Activated CD4-positive, alpha-beta T cell treated with anti-CD3 and anti-CD28 coated beads, Interleukin-2, Interleukin-4, amounts not matched to agents 100 ng/mL and 50 ng/mL, durations not matched to agents 16 hours and 8 hours (primary cell): ENCODE data around the gene AKR1E2.

ENCODE experiments used
- DNase-seq: peaks from one replicate; pipeline ENCODE4 v3.0.0-alpha.2; 2020; ENCODE audit warnings: low spot score

The AKR1E2 gene

DNA sequence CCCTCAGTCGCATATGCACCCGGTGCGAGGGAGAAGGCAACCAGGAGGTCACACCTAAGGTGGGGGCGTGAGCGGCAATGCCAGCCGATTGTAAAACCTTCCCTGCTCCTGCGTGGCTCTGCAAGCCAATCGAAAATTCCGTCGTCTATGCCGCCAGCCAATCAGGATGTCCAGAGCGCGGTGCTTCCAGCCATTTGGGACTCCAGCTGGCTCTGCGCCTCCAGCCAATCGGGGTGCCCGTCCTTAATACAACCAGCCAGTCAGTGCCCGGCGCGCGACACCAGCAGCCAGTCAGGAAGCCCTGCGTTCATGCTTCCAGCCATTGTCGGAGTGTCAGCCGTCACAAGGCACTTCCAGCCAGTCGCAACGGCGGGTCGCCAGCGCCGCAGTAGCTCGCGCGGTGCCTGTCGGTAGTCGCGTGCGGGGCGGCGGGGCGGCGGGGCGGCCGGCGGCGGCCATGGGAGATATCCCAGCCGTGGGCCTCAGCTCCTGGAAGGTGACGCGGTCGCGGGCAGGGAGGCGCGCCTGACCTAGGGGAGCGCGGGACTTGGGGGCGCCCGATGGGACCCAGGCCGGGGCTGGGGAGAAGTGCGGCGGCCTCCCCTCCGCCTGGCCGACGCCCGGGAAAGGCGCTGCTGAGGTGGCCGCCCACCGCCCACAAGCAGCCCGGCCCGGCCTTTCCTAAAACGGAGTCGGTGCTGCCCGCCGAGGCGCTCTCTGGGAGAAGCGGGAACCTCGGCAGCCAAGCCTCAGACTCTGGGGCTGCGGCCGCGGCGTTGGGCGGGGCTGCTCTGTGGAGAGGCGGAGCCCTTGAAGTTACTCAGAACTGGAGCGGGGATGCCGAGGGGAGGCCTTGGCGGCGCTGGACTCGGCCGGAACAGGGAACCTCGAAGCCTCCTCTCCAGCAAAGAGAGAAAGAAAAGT is at the start of gene AKR1E2:
Gene AKR1E2 (plus strand): TSS at position 340 of the 924 bp plus-strand sequence. CDS start 118 bp downstream, at position 458.
- peak; percentile 84 for DNase-seq

DNA sequence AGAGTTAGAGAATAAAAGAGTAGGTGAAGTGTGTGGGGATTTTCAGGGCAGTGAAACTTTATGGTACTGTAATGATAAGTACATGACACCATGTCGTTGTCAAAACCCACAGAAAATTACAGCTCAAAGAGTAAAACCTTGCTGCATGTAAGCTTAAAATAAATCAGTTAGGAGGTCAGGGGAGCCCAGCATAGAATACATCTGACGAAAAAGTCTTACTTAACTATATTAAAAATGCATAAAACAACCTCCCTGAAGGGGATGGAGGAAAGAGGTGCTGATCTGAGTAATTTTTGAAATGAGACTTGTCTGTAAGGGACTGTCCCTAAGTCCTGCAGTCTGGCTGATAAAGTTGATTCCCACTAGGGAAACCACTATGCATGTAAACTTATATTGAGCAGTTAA is 49.8 kb upstream of the AKR1E2 start:
- peak; percentile 24 for DNase-seq

DNA sequence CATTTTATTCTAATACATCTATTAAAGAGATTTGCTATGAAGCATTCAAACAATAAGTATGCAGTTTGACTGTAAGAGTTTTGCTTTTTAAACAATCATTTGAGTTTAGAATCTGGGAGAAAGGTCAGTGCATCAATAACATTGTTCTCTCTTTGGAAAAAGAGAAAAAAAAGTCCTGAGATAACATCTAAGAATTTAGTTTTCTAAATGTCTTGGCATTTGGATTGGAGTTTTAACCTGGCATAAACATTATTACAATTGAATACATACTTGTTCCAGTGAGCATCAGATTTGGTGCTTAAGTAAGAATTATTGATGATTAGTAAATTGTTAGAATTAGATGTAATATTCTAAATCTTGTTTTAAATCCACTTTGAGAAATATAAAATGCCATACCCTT is 47.2 kb upstream of the AKR1E2 start:
- no peak for DNase-seq

DNA sequence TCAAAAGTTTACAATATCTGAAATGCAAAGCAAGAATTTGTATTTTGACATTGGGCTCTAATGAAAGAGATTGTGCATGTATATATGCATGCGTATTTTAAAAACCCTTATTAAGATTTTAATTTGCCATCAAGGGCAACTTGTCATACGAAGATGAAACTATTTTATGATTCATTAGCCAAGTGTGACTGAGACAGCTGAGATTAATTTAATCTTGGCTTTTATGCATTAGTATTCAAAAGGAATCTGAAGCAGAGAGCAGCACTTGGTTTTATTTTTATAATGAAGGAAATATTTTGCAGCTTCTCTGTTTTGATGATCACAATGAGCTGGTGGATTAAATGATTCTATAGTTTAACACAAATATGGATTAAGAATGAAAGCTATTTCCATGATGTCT is 45.9 kb upstream of the AKR1E2 start:
- DNase-seq, result no peak

DNA sequence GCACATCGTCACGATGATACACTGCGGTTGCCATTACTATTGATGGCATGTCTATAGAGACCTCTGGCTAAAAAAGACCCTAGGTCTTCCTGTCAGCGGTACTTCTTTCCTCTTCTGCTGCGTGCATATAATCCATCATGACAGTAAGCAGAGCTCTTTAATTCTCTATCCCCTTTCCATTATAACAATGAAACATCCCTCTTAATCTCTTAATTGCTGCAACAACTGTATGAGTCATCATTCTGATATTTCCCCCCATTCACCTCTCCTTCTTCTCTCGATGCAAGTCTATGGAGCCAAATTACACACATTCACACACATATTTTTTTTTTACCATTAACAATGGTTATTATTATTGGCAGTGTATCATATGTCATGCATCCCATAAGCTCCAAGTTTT is 45.2 kb upstream of the AKR1E2 start:
- DNase-seq, result no peak

DNA sequence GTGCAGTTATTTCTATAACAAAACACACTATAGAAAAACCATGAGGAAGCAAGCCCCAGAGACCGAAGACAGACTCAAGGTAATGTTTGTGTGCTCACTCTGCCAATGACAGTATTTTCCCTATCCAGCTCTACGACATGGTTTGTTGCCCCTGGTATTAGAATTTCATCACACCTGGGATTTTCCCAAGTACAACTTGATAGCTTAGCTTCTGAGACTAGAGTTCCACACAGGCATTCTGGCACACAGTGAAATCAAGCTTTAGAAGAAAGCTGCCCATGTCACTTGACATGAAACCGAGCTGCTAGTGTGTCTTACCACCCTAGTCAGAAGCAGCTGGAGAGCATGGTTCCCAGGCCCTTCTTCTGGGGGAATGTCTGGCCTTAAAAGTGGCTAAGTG is 44.1 kb upstream of the AKR1E2 start:
- DNase-seq, result no peak

DNA sequence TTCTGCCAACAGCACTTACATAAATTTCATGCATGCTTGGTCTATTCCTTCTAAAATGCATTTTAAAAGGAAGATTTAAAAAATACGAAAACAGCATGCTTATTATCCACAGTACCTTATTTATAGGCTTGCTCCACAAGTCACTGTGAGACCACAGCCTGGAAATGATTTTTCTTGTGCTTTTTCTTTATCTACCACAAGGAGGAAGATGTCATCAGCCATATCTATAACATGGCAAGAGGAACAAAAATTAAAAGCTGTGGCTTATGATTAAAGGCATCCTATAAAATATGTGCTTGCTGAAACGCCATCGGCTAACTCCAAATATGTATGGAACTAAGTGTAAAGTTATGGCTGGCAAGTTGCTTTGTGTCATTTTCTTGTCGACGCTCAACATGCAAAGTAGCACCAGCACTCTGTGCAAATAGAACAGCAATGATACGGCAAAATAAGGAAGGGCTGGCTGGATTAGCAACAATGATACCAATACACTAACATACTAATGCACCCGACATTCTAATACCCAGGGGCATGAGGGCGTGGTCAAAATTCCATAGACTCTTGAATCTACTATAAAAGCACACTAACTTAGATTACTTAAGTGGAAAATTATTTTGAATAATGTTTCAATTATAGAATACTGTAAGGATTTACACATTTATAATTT is 41.2 kb upstream of the AKR1E2 start:
- DNase-seq, result no peak

DNA sequence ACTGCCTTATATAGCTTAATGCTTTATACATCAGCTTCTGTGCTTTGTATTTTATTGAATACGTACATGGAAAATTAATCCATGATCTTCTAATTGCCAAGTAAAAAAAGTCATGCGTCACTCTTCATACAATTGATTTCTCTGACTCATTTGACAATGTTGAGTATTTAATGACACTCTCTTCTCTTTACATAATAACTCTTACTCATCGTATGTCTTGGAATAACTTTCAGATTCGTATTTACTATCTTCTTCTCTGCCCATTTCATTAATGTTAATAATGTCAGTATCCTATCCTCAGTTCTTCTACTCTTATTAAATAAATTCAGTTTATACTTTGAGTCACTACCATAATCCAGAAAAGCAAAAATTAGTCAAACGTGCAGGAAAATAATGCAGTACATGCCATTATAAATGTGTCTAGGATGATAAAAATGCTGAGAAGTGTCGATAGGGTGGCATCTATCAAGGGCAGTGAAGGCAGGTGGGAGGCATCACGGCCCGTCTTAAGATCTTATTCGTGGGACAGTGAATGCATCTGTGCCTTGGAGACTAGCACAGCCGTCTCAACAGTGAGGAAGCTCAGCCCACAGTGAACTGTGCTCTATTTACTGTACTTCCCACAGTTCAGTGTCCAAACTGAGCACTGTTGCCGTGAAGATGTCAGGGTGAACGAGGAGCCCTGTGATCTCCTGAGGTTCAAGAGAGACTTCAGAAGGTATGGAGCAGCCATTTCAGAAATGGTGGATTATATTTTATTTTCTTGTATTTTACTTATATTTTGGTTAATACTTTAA is 39.8 kb upstream of the AKR1E2 start:
- no peak for DNase-seq

DNA sequence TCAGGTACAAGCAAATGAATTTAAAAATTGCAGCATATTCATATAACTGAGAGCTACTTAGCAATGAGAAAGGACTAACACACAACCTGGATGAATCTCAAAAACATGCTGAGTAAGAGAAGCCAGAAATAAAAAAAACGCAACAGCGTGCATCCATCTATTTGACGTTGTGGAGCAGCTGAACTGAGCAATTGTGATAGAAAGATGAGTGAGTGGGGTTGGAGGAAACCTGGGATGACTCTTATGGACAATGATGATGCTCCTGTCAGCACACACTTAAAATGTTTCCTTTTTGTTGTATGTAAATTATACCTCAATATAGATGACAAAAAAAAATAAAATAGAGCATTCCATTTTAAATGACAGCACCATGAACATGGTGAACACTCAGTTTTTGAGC is 36.0 kb upstream of the AKR1E2 start:
- DNase-seq, result no peak

DNA sequence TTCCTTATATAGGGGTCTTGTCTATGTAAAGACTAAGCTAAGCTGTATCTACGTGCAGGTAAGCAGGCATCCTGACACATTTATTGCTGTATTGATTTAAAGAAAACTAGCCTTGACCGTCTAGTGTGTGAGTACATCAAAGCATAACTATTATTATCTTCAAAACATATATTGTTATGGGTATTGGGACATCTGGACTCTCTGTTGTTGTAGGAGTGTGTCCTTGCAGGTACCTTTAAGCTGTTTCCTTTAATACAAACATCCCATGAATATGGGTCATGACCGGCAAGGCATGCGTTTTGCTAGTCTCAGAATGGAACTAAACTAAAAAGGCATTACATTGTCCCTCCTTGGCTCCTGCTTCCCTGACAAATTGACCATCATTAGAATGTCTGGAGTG is 35.1 kb upstream of the AKR1E2 start:
- no peak for DNase-seq

DNA sequence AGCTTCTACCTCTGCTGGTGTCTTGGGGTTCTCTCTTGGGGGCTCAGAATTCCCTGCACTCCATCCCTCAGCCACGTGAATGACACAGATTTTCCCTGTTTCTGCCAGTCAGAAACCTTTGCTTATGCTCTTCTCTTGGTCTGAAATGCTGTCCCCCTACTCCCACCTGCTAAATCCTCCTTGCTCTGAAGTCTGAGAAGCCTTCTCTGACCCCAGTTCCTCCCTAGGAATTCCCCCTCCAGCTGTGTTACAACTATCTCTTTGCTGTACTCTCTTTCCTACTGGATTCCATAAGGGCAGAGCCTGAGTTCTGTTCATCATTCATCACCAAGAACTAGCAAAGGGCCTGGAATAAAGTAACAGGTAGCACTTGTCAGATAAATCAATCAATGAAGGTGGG is 33.6 kb upstream of the AKR1E2 start:
- DNase-seq, result no peak

DNA sequence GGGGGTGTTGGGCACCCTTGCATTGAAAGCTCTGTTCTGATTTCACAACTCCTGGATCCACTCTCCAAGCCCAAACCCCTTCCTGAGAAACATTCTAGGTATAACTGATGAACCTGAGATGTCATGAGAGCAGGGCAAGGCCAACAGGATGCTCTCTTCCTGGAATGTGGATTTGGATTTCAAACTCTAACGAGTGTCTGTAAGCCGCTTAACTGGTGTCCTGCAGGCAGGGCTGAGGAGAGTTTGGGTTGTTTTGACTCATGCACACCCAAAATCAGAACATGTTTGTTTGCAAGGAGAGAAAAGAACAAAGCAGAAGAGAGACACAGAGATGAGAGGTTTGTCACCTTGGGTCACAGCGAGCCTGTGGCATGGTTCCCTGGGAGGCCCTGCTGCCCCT is 24.6 kb upstream of the AKR1E2 start:
- no peak for DNase-seq

DNA sequence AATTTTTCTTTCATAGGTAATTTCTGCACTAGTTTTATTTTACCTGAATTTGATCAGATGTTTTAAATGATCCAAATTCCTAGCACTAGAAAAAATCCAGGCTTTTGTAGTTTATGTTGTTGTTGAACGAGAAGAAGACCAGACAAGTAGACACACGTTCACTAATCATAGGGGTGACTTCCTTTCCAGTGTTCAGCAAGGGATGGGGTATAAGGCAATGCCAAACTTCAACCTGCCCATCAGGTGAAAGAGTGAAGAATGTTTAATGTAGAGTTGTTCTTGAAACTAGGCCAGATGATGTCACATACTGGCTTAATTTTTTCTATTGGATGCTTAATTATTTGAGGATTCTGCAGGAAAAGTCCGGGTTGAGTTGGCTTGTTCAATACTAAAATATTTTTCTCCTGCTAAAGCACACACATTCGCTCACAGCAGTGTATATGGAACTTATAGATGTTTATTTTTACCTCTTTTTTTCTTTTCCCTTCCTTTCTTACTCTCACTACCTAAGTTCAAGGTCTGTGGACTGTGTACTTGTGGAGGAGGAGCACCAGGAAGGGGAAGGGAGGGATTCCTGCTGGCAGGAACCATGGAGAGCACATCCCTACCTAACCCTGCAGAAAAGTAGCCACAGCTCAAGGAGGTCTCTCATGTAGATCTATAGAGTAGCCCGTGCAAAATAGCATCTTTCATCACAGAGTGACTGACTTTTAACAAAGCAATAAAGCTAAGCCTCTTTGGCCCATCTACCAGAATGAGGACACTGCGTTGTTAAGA is 23.1 kb upstream of the AKR1E2 start:
- no peak for DNase-seq

DNA sequence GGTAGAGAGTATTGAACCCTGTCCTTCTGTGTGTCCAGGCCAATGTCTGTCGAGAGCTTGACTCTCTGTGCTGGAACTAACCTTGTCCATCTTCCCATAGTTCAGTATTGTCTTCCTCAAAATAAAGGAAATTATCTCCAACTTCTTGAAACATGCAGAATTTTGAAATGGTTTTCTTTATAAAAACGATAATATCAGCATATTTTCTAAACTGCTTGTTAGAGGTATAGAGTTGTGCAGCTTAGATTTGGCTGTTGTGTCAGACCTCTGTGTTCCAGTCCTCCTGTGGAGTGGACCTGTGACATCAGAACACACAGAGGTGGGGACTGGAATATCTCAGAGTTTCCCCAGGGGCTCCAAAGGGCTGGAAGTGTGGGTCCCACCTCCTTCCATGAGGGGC is 22.2 kb upstream of the AKR1E2 start:
- DNase-seq, result no peak

DNA sequence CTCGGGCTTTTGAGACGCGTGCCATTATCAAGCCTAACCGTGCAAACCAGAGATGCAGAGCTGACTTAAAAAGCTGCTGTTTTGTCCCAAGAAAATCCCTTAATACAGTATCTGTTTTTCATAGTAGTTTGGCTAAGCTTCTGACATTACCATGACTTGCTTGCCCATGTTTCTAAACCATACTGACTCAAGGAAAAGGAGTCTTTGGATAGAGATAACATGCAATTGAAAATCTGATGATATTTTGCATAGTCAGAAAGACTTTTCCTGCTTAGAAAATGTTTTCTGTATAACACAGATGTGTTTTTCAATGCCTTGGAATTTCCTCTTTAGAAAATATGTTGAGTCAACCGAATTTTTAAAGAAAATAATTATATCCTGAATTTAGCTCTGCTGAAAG is 21.5 kb upstream of the AKR1E2 start:
- DNase-seq, result no peak

DNA sequence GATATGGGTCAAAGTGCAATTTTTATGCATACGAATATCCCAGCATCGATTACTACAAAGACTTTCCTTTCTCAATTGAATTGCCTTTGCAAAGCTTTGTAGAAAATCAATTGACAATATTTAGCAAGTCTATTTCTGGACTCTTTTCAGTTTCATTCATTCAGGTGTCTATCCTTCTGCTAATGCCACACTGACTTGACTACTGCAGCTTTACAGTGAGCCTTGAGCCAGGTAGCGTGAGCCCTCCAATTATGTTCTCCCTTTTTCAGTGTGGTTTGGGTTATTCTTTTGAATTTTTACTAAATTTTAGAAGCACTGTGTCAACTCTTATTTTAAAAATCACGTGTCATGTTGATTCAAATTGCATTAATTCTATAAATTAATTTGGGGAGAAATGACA is 19.5 kb upstream of the AKR1E2 start:
- no peak for DNase-seq

DNA sequence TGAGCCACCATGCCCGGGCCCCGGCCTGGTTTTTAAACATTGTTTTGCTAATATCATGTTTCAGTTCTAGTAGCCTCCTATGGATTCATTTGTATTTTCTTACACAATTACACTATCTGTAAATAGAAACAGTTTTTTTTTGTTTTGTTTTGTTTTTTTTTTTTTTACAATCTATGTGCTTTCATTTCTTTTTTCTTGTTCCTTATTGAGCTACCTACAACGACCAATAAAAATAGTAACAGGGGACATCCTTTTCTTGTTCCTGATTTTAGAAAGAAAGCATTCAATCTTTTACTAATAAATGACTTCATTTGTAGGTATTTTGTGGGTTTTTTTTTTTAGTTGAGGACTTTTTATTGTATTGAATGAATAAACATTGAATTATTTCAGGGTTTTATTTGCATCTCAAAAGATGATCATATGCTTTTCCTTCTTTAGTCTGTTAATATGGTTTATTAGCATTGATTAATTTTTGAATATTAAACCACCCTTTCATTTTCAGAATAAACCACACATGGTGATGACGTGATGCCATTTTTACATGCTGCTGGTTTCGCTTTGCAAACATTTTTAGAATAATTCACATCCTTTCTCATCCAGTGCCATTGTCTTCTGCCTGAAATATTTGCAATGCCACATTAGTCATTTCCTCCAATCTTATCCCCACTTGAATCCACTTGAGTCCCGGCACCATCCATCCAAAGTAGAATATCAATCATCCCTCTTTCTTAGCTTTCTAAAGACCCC is 18.1 kb upstream of the AKR1E2 start:
- DNase-seq, result no peak

DNA sequence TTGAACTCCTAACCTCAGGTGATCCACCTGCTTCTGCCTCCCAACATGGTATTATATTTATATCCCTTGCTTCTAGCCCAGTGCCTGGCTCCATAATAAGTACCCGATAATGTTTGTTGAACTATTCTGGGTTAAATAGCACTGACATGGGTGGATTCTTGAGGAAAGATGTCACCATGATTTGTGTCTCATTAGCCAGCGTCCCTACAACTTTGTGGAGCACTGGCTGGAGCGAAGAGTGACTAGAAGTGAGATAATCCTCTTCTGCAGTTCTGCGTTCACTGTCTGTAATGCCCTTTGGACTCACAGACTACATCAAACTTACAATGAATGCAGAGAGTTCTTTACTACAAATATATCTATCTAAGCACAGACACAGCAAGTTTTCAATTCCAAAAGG is 16.9 kb upstream of the AKR1E2 start:
- DNase-seq, result no peak

DNA sequence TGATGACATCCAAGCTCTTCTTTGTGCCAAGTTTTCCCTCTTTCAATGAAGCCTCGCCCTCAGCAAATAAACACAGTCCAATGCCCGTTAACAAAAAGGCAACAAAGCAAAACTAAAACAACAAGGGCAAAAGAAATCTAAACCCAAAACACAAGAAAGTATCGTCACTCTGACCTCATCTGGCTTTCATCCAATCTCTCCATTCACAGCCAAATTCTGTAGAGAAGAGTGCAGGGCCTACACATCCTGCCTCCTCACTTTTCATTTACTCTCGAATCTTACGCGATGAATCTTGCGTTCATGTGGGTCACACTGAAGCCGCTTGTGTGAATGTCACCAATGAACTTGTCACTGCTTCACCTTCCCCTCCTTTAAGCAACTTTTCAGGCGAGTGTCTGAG is 15.9 kb upstream of the AKR1E2 start:
- no peak for DNase-seq

DNA sequence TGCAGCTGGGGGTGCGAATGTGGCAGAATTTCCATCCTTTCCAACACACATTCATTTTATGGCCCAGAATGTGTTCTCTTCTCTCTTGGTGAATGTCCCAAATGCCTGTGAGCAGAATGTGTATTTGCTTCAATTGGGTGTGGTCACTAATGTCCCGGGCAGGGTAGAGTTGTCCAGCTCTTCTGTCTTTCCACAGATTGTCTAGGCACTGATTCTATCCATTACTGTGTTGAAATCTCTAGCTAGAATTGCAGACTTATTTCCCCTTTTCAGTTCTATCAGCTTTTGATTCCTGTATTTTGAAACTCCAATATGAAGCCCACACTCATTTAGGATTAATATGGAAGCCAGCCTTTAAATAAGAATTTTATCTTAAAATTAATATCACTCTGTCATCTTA is 14.0 kb upstream of the AKR1E2 start:
- no peak for DNase-seq

DNA sequence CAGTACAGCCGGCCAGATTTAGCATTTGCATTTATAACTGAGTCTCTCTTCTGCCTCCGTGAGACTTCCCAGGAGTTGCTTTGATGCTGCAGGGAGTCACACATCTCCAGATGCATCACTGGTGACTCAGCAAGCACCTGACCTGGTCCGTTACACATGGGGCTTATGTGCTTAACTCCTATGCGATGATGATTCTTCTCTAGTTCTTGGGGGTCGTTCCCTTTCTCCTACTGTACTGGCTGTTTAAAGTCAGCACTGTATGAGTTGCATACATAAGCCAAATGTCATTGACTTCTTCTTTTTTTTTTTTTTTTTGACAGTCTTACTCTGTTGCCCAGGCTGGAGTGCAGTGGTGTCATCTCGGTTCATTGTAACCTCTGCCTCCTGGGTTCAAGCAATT is 13.0 kb upstream of the AKR1E2 start:
- no peak for DNase-seq
